HG03095 (cell line): ENCODE data around the gene SLTM.
"Not testable (repeated sequence)": the region's sequence is repeated elsewhere in the genome, so short reads cannot be mapped to it uniquely, and the experiment has no call there.

Source experiments
- ATAC-seq: cut with Tn5 transposase; IDR thresholded peaks from one replicate; pipeline ENCODE4 v1.9.1; 2021; ENCODE audit warnings: moderate library complexity; ENCODE audit not compliant: unreplicated experiment

The SLTM gene

GRCh38 chr15:58877999-58878825, 55.3 kb downstream of the SLTM start:
- no peak for ATAC-seq

DNA sequence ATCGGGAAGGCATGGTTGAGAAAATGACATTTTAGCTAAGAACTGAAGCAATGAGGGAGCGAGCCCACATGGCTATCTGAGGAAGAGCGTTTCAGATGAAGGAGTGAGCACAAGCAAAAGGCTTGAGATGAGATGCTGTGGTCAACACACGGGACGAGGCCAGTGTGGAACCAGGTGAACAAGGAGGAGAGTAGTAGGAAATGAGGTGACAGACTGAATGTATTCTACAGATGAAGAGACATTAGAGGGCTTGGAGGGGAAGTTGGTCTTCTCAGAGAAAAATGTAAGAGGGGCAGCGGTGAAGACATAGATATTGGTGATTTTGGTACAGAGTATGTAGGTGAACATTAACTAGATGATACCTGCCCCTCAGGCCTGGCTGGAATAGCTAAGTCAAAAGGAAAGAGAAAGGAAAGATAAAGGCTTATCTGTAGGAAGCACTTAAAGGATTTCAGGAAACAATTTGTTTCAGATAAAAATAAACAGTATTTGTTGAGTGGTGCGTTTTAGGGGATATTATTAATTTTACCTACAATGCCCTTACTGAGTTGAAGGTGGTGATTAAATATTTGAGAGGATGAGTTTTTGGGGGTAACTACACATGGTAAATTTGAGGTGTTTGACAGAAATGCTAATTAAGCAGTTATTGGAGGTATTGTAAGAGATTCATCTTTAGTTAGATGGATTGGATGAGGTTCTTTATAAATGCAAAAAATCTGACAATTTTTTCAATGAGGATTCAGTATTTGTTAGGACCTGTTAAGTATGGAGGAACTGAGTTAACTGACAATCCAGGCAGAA, 57.0 kb downstream of the SLTM start:
- ATAC-seq = no peak

DNA sequence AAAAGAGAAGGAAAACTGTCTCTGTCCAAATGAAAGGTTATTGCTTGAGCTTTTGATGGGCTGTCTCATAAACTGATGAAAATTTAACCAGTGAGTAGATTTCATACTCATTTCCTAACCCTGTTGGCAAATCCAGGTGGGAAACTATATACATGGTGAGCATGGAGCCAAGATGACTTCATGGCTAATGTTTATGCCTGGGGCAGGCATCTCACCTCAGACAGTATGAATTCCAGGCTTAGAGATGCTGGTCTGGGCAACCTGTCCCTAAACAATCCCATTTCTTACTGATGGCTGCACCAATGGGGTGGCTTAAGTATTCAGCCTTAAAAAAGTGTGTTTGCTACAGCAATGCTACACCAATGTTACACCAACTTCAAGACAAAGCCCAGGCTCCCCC, 58.1 kb downstream of the SLTM start:
- ATAC-seq = no peak

DNA sequence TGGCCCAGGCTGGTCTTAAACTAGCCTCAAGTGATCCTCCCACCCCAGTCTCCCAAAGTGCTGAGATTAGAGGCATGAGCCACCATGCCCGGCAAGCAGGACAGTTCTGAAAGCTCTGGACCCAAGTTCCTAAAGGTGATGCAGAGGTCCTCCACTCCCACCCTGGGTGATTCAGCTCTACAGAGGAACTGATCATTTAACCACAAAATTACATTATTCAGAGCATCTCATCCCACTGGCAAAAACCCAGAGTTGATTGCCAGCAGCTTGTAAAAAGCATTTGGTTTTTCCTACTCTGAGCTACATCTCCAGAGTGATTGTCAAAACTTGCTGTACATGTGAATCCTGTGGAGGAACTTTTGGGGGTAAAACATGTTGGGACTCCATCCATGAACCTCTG, 60.2 kb downstream of the SLTM start:
- ATAC-seq = no peak

GRCh38 chr15:58870451-58870850, 63.0 kb downstream of the SLTM start:
- ATAC-seq = no peak

DNA sequence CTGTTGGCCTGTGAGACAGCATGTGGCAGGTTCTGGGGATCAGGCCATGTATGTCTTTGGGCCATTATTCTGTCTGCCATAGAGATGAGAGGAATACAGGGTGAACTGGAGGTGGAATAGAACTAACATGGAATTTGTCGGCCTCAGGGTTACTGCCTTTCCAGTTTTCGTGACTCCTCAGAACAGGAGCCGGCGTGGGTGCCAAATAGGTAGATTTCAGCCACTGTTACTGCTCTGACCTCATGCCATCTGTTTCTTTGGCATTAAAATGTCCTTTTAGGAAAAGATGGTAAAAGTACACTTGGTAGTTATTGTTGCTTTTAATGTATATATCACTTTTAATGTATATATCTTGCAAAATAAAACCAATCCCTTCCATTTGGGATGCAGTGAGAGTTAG, 65.6 kb downstream of the SLTM start:
- ATAC-seq = no peak

DNA sequence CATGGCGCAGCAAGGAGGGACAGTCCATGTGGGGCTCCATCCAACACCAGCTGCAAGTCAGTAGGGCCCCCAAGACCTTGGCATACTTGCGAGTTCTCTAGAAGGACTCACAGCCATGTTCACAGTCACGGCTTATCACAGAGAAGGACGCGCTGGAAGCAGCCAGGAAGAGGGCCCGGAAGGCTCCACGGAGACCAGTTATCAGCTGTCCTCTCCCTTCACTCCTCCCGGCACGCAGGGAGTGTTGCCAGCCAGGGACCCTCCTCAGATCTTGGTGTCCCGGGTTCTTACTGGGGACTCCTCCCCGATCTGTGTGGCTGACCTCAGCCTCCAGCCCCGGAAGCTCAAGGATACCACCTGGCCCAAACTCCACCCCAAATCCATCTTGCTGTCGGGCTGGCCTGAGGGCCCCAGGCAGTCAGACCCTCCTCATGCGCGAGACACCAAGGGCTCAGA, 68.0 kb downstream of the SLTM start:
- no peak for ATAC-seq

GRCh38 chr15:58864602-58865424, 68.7 kb downstream of the SLTM start:
- ATAC-seq = no peak

DNA sequence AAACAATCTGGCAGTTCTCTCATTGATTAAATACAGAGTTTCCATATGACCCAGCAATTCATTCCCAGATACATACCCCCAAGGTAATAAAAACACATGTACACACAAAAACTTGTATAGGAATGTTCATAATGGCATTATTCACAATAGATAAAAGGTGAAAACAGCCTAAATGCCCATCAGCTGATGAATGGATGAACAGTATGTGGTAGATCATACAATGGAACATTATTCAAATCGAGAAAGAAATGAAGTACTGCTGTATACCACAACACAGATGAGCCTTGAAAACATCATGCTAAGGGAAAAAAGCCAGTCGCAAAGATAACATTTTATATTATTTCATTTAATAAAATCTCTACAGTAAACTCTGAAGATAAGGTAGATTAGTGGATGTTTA, 71.2 kb downstream of the SLTM start:
- ATAC-seq = no peak

DNA sequence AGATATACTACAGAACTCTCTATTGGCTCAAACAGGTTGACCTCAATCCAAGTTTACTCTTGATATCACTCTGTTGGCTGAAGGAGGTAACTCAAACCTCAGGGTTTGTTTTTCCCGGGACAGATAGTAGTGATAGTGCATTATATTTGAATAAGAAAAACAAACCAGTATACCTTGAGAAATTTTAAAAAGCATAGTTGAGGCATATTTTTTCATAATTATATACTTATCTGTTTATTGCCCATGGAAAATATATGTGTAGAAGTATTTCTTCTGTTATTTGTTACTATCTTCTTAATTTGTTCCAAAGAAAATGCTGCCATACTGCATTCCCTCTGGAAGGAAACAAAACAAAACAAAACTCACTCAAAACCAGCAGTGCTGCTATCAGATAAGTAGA, 76.9 kb downstream of the SLTM start:
- not testable (repeated sequence) for ATAC-seq

DNA sequence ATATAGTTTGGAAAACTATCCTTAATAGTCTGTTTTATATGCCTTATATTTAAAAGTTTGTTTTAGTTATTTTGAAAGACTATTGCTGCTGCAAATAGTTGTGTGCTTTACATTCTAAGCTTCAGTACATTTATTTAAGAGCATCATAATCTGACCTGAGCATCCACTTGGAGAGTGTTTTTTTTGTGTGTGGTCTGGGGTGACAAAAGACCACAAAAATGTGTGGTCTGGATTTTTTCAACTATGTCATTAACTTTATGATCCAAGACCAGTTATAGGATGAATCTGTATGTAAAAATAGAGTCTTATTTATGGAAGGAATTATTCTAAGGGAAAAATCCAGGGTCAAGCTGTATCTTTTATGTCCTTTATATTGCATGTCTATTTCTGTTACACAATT, 77.4 kb downstream of the SLTM start:
- no peak for ATAC-seq

DNA sequence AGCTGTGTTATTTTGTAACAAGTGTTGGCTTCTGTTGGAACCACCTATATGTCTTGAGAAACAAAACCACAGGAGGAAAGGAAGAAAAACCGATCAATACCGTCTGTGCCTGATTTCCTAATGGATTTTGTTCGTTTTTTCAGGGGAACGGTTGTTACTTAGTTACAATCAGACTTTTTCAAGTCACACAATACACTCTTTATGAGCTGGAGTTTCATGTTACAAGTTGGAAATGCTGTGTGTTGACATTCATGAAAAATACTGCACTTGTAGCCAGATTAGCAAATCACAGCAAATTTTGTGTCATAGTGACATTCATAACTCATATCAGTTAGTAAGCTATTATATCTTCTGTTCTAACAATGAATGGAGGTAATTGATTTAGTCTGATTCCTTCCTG, 78.9 kb downstream of the SLTM start:
- no peak for ATAC-seq

DNA sequence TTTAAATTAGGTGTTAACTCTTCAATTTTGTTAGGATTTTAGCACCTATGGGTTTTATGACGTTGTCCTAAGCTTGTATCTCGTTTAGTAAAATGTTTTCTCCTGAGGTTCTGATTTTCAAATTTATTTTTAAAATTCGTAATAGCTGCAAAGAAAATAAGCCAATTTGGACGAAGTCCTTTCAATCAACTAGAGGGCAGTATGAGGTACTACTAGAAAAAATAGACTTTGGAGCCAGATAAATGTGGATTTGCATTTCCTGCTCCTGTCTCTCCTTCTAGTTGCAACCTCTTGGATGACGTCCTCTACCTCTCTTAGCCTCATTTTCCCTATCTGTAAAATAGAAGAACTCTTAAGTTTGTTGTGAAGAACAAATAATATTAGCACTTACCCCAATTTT, 81.1 kb downstream of the SLTM start:
- ATAC-seq = no peak

DNA sequence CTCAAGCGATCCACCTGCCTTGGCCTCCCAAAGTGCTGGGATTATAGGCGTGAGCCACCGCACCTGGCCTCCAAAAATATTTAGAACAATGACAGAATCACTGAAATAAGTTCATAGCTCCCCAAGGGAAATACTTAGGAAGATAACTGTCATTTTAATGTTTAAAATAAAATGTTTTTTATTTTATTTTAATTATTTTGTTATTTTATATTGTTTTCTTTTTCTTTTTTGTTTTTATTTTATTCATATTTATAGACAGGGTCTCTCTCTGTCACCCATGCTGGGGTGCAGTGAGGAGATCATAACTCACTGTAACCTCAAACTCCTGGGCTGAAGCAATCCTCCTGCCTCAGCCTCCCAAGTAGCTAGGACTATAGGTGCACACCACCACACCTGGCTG, 82.3 kb downstream of the SLTM start:
- not testable (repeated sequence) for ATAC-seq

DNA sequence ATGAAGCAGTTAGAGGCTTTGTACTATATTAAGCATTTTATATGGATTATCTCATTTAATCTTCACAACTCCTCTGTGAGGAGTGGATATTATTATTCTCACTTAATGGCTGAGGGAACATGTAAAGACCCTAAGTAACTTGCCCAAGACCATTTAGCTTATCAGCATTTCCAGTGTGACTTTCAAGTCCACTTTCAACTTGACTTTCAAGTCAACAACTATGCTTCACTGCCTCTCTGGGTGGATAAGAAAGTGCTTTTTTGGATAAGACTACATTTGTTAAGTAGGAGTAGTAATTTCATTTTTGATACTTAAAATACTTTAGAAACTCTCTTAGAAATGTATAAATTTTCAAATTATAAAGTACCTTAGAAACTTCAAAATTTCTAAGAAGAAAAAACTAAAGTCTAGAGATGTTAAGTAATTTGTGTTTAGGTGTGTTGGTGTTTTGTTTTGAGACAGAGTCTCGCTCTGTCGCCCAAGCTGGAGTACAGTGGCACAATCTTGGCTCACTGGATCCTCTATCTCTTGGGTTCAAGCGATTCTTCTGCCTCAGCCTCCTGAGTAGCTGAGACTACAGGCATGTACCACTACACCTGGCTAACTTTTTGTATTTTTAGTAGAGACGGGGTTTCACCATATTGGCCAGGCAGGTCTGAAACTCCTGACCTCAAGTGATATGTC, 90.6 kb downstream of the SLTM start:
- ATAC-seq = no peak

GRCh38 chr15:58840048-58840447, 93.4 kb downstream of the SLTM start:
- no peak for ATAC-seq

DNA sequence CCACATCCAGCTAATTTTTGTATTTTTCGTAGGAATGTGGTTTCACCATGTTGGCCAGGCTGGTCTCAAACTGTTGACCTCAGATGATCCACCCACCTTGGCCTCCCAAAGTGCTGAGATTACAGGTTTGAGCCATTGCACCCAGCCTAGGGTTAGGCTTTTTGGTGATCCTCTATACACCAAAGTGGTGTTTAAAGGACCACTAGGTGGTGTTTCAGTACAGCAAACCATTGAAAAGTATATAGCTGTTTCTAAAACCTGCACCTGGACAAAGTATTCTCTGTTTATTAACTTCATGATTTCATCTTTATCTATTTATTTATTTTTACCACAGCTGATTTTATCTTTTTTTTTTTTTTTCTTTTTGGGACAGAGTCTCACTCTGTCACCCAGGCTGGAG, 94.0 kb downstream of the SLTM start:
- no peak for ATAC-seq

DNA sequence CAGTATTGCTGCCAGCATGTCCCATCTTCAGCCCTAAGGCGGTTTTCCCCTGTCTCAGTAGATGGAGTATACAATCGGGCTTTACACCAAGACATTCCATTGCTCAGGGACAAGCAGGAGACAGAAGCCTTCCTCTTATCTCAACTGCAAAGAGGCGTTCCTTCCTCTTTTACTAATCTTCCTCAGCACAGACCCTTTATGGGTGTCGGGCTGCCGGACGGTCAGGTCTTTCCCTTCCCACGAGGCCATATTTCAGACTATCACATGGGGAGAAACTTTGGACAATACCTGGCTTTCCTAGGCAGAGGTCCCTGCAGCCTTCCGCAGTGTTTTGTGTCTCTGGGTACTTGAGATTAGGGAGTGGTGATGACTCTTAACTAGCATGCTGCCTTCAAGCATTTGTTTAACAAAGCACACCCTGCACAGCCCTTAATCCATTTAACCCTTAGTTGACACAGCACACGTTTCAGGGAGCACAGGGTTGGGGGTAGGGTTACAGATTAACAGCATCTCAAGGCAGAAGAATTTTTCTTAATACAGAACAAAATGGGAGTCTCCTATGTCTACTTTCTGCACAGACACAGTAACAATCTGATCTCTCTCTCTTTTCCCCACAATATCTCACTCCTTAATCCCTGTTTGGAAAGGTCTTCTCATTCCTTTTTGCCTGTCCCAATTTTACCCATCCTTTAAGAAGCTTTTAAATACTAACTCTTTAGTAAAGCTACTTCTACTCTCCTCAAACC, 99.6 kb downstream of the SLTM start:
- ATAC-seq = not testable (repeated sequence)

DNA sequence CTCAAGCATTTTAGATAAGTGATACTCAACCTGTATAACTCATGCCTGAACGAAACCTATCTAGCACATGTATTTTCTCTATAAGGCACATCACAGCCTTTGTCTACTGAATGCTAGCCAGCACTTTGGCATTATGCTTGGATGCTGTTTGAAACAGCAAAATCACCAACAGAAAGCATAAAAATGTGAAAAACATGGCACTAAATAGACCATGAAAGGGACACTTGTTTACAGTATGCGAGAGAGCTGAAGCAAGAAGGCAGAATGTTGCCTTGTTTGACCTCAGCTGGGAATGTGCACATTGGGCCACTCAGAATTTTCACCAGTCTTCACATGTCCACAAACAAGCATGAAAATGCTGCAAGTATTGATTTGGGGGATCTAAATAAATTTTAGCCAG, 102.9 kb downstream of the SLTM start:
- no peak for ATAC-seq
